ENCODE data around the gene PDIK1L. TPM values are rescaled to one million over a fixed set of nuclear protein-coding genes. Genes with fewer than 3 reads are reported as not detected.

Gene PDIK1L
- total RNA-seq, 1 donor from 2014 or later = 11.8 TPM

- ATAC-seq (no peak), DNase-seq (no peak)
- intact Hi-C loops (cut with DNase I) = no loop called here
- Histone ChIP-seq H3K9me3 (no peaks in the 10 kb centered on the region), H3K4me1 (peaks cover 14% of the 10 kb centered on the region), H3K27me3 (ENCODE audit: low read depth) (no peaks in the 10 kb centered on the region), H3K36me3 (no peaks in the 10 kb centered on the region), H3K27ac (peak overlapping the region; percentile 85), H3K4me3 (peak overlapping the region; percentile 98)
- TF ChIP-seq CTCF (IDR thresholded peaks at IDR 0.05) = no peak
Measured at GRCh38 chr1:26169198-26169554, 57.6 kb downstream of the PDIK1L start.

- TF ChIP-seq CTCF (IDR thresholded peaks at IDR 0.05) = peak; percentile 89
- peak; percentile 97 to 98 for ATAC-seq
- DNase-seq = peak; percentile 96
- peaks cover 10% of the 10 kb centered on the region for H3K4me1 ChIP-seq
- H3K36me3 ChIP-seq = no peaks in the 10 kb centered on the region
- intact Hi-C loops (cut with DNase I) = no loop called here
- H3K9me3 ChIP-seq = no peaks in the 10 kb centered on the region
- H3K27me3 ChIP-seq (ENCODE audit: low read depth) = no peaks in the 10 kb centered on the region
- peak within 1 kb of the TSS; percentile 85 for H3K27ac ChIP-seq
- peak within 1 kb of the TSS; percentile 98 for H3K4me3 ChIP-seq
Measured at GRCh38 chr1:26169669-26170471, 58.2 kb downstream of the PDIK1L start, which contains the start of gene ZNF593. Gene ZNF593, plus strand, starts transcription at chr1:26169908. Its CDS starts 76 bp downstream, at chr1:26169984.

DNA sequence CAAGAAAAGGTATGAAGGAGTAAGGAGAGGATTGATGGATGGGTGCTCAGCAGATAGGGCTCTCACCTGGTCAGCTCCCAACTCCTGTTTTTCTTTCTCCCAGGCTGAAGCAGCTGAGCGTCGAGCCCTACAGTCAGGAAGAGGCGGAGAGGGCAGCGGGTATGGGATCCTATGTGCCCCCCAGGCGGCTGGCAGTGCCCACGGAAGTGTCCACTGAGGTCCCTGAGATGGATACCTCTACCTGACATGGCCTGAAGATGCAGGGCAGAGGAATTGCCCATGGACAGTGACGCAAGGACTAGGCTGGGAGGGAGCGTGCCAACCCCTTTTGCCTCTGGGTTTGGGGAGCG is 58.8 kb downstream of the PDIK1L start:
- Histone ChIP-seq H3K4me1 (peaks cover 10% of the 10 kb centered on the region), H3K4me3 (peak overlapping the region; percentile 98), H3K36me3 (no peaks in the 10 kb centered on the region), H3K27ac (peak overlapping the region; percentile 85), H3K27me3 (ENCODE audit: low read depth) (no peaks in the 10 kb centered on the region), H3K9me3 (no peaks in the 10 kb centered on the region)
- no peak for ATAC-seq
- intact Hi-C loops (cut with DNase I) = no loop called here
- TF ChIP-seq CTCF (IDR thresholded peaks at IDR 0.05) = no peak
- DNase-seq = no peak

- Histone ChIP-seq H3K36me3 (no peaks in the 10 kb centered on the region), H3K27ac (no peak within 1 kb of the TSS), H3K9me3 (no peaks in the 10 kb centered on the region), H3K4me3 (peak within 1 kb of the TSS; percentile 98), H3K4me1 (peaks cover 10% of the 10 kb centered on the region), H3K27me3 (ENCODE audit: low read depth) (no peaks in the 10 kb centered on the region)
- TF ChIP-seq CTCF (IDR thresholded peaks at IDR 0.05) = no peak
- ATAC-seq = no peak
- intact Hi-C loops (cut with DNase I) = no loop called here
- DNase-seq = no peak
Measured at GRCh38 chr1:26171084-26172072, 59.8 kb downstream of the PDIK1L start, which contains the start of gene ZNF593OS. Gene ZNF593OS, minus strand, starts transcription at chr1:26171832. Its CDS starts 171 bp downstream, at chr1:26171661.

Other genes with a start within 250 kb of the PDIK1L start
- 9.3 TPM for gene PAQR7, start 236.1 kb upstream of the PDIK1L start, total RNA-seq
- gene STMN1, start 205.4 kb upstream of the PDIK1L start, total RNA-seq = 56.6 TPM
- 19.4 TPM for gene PAFAH2, start 113.8 kb upstream of the PDIK1L start, total RNA-seq
- gene EXTL1, start 90.0 kb upstream of the PDIK1L start, total RNA-seq = 0.24 TPM
- not detected for gene SLC30A2, start 65.7 kb upstream of the PDIK1L start, total RNA-seq
- gene TRIM63, start 44.2 kb upstream of the PDIK1L start, total RNA-seq = 0.53 TPM
- gene FAM110D, start 47.3 kb downstream of the PDIK1L start, total RNA-seq = 3.8 TPM
- gene C1orf232, start 57.1 kb downstream of the PDIK1L start, total RNA-seq = not detected
- 18.0 TPM for gene ZNF593, start 58.1 kb downstream of the PDIK1L start, total RNA-seq
- gene ZNF593OS, start 60.0 kb downstream of the PDIK1L start, total RNA-seq = not detected
- 25.0 TPM for gene CNKSR1, start 65.7 kb downstream of the PDIK1L start, total RNA-seq
- not detected for gene CATSPER4, start 78.8 kb downstream of the PDIK1L start, total RNA-seq
- gene CEP85, start 122.4 kb downstream of the PDIK1L start, total RNA-seq = 10.2 TPM
- 204 TPM for gene SH3BGRL3, start 168.3 kb downstream of the PDIK1L start, total RNA-seq
- gene UBXN11, start 194.8 kb downstream of the PDIK1L start, total RNA-seq = 65.1 TPM
- gene CD52, start 206.1 kb downstream of the PDIK1L start, total RNA-seq = 541 TPM
- gene CRYBG2, start 242.3 kb downstream of the PDIK1L start, total RNA-seq = 2.1 TPM